H9 (cell line): Measurements from ENCODE around the gene SORBS1. TPM values are rescaled to one million over a fixed set of nuclear protein-coding genes. Genes with fewer than 3 reads are reported as not detected.

Source experiments
- DNase-seq: peaks from one replicate; pipeline ENCODE4 v3.0.0-alpha.2; 2017
- H2AFZ ChIP-seq: one replicate; pipeline ENCODE4 v1.6.1; 2013; ENCODE audit warnings: mild to moderate bottlenecking, low read length, control low read depth, moderate library complexity
- H2AK5ac ChIP-seq: 2 replicates; pipeline ENCODE4 v1.6.1; 2013; ENCODE audit warnings: low read length, control low read depth, mixed read lengths; ENCODE audit not compliant: insufficient read length
- H2BK120ac ChIP-seq: one replicate; pipeline ENCODE4 v1.6.1; 2013; ENCODE audit warnings: low read depth, mild to moderate bottlenecking, low read length, control low read depth, inconsistent platforms; ENCODE audit not compliant: poor library complexity, severe bottlenecking
- H2BK12ac ChIP-seq: 2 replicates; pipeline ENCODE4 v1.6.1; 2013; ENCODE audit warnings: low read length, control low read depth, mixed read lengths, low read depth; ENCODE audit not compliant: insufficient read length
- H2BK15ac ChIP-seq: 2 replicates; pipeline ENCODE4 v1.6.1; 2013; ENCODE audit warnings: low read depth, low read length, control low read depth
- H2BK20ac ChIP-seq: one replicate; pipeline ENCODE4 v1.6.1; 2013; ENCODE audit warnings: low read depth, mild to moderate bottlenecking, low read length, control low read depth, inconsistent platforms; ENCODE audit not compliant: poor library complexity, severe bottlenecking
- H2BK5ac ChIP-seq: 2 replicates; pipeline ENCODE4 v1.6.1; 2013; ENCODE audit warnings: low read length, control low read depth, mixed read lengths; ENCODE audit not compliant: insufficient read length
- H3K14ac ChIP-seq: 2 replicates; pipeline ENCODE4 v1.6.1; 2013; ENCODE audit warnings: low read length, control low read depth; ENCODE audit not compliant: insufficient read depth
- H3K18ac ChIP-seq: 2 replicates; pipeline ENCODE4 v1.6.1; 2013; ENCODE audit warnings: low read depth, mild to moderate bottlenecking, mixed read lengths, low read length, control low read depth; ENCODE audit not compliant: insufficient read length
- H3K23ac ChIP-seq: 2 replicates; pipeline ENCODE4 v1.6.1; 2013; ENCODE audit warnings: low read length, control low read depth, mixed read lengths, low read depth; ENCODE audit not compliant: insufficient read length
- H3K23me2 ChIP-seq: 2 replicates; pipeline ENCODE4 v1.6.1; 2013; ENCODE audit warnings: low read depth, mild to moderate bottlenecking, mixed read lengths, low read length, control low read depth; ENCODE audit not compliant: insufficient read length, poor library complexity, severe bottlenecking
- H3K27ac ChIP-seq: 2 replicates; pipeline ENCODE4 v1.5.1; 2013; ENCODE audit warnings: low read length, control low read depth, mixed read lengths, low read depth; ENCODE audit not compliant: insufficient read length
- H3K27me3 ChIP-seq: 2 replicates; pipeline ENCODE4 v1.6.1; 2013; ENCODE audit warnings: low read length, control low read depth, inconsistent platforms; ENCODE audit not compliant: insufficient read depth
- H3K4ac ChIP-seq: 2 replicates; pipeline ENCODE4 v1.6.1; 2013; ENCODE audit warnings: low read depth, mild to moderate bottlenecking, control low read depth, inconsistent platforms, low read length, moderate library complexity
- H3K4me1 ChIP-seq: 2 replicates; pipeline ENCODE4 v1.6.1; 2013; ENCODE audit warnings: low read length, control low read depth, inconsistent platforms; ENCODE audit not compliant: insufficient read depth
- H3K4me2 ChIP-seq: 2 replicates; pipeline ENCODE4 v1.6.1; 2013; ENCODE audit warnings: low read length, control low read depth, mixed read lengths; ENCODE audit not compliant: insufficient read length, insufficient read depth
- H3K56ac ChIP-seq: 2 replicates; pipeline ENCODE4 v1.6.1; 2013; ENCODE audit warnings: low read depth, mild to moderate bottlenecking, mixed read lengths, low read length, control low read depth; ENCODE audit not compliant: insufficient read length
- H3K79me1 ChIP-seq: 2 replicates; pipeline ENCODE4 v1.6.1; 2013; ENCODE audit warnings: low read depth, mild to moderate bottlenecking, moderate library complexity, low read length, control low read depth, inconsistent platforms; ENCODE audit not compliant: insufficient read depth, poor library complexity, severe bottlenecking
- H3K79me2 ChIP-seq: 2 replicates; pipeline ENCODE4 v1.6.1; 2013; ENCODE audit warnings: low read length, control low read depth, inconsistent platforms; ENCODE audit not compliant: insufficient read depth
- H3K9ac ChIP-seq: 2 replicates; pipeline ENCODE4 v1.6.1; 2013; ENCODE audit warnings: low read length, control low read depth, mixed read lengths; ENCODE audit not compliant: insufficient read length; ENCODE audit errors: extremely low read depth
- H3K9me3 ChIP-seq: one replicate; pipeline ENCODE4 v1.6.1; 2013; ENCODE audit warnings: low read depth, low read length, inconsistent platforms; ENCODE audit not compliant: control insufficient read depth
- H3T11ph ChIP-seq: one replicate; pipeline ENCODE4 v1.6.1; 2013; ENCODE audit warnings: mild to moderate bottlenecking, low read length, control low read depth, inconsistent platforms
- H4K20me1 ChIP-seq: one replicate; pipeline ENCODE4 v1.6.1; 2013; ENCODE audit not compliant: control insufficient read depth, insufficient read length, insufficient read depth
- H4K5ac ChIP-seq: 2 replicates; pipeline ENCODE4 v1.6.1; 2013; ENCODE audit warnings: low read depth, mild to moderate bottlenecking, mixed read lengths, low read length, control low read depth; ENCODE audit not compliant: insufficient read length
- H4K8ac ChIP-seq: replicated peaks from 2 replicates; pipeline ENCODE4 v1.6.1; 2013; ENCODE audit warnings: low read length, control low read depth, mixed read lengths, low read depth; ENCODE audit not compliant: insufficient read length
- H4K91ac ChIP-seq: 2 replicates; pipeline ENCODE4 v1.6.1; 2013; ENCODE audit warnings: low read depth, mild to moderate bottlenecking, moderate library complexity, mixed read lengths, low read length, control low read depth; ENCODE audit not compliant: insufficient read length
- H3K27ac Mint-ChIP-seq, 3 experiments: 2 replicates in 2 of 3; 3 replicates in 1 of 3; pipeline ENCODE4 v1.8.0; 2020 to 2021; ENCODE audit warnings: mixed read lengths in 3 of 3, mild to moderate bottlenecking in 1 of 3, moderate library complexity in 1 of 3
- H3K27me3 Mint-ChIP-seq: 2 replicates; pipeline ENCODE4 v1.8.0; 2021; ENCODE audit warnings: low read depth, mild to moderate bottlenecking, moderate library complexity, mixed read lengths
- H3K36me3 Mint-ChIP-seq, 3 experiments: 2 replicates in 2 of 3; 3 replicates in 1 of 3; pipeline ENCODE4 v1.8.0; 2020 to 2021; ENCODE audit warnings: low read depth in 3 of 3, mixed read lengths in 3 of 3; ENCODE audit not compliant: insufficient read depth in 1 of 3
- H3K4me1 Mint-ChIP-seq, 2 experiments: 2 replicates each; pipeline ENCODE4 v1.8.0; 2020; ENCODE audit warnings: mixed read lengths in 2 of 2
- H3K4me3 Mint-ChIP-seq, 2 experiments: 2 replicates in 1 of 2; 3 replicates in 1 of 2; pipeline ENCODE4 v1.8.0; 2020 to 2021; ENCODE audit warnings: mild to moderate bottlenecking in 2 of 2, mixed read lengths in 2 of 2, moderate library complexity in 1 of 2
- H3K9me3 Mint-ChIP-seq, 2 experiments: 2 replicates in 1 of 2; 3 replicates in 1 of 2; pipeline ENCODE4 v1.8.0; 2020; ENCODE audit warnings: mild to moderate bottlenecking in 2 of 2, mixed read lengths in 2 of 2, moderate library complexity in 1 of 2
- WGBS: extraction: QIAGEN DNeasy Blood & Tissue Kit; methylation state at CpG from one replicate; pipeline ENCODE4 v1.1.7; 2013; ENCODE audit warnings: missing lambda C conversion rate, low lambda C conversion rate, mixed read lengths; ENCODE audit not compliant: insufficient read length; ENCODE audit errors: extremely low coverage; 5-methylcytosine and 5-hydroxymethylcytosine counted together
- total RNA-seq: library from RNA; stranded (reverse); gene quantifications from 2 replicates; pipeline ENCODE4 v1.2.1, GENCODE V29; 2021
- TF ChIP-seq, protein P1 (sequence below): fragments of 200-600 bp; sonication (generic); conservative IDR thresholded peaks from 3 replicates; pipeline ENCODE4 v1.8.0; 2021; ENCODE audit warnings: antibody characterized with exemption, mild to moderate bottlenecking

Gene SORBS1
- total RNA-seq, 1 experiment from 2014 or later: 24.3 TPM

DNA sequence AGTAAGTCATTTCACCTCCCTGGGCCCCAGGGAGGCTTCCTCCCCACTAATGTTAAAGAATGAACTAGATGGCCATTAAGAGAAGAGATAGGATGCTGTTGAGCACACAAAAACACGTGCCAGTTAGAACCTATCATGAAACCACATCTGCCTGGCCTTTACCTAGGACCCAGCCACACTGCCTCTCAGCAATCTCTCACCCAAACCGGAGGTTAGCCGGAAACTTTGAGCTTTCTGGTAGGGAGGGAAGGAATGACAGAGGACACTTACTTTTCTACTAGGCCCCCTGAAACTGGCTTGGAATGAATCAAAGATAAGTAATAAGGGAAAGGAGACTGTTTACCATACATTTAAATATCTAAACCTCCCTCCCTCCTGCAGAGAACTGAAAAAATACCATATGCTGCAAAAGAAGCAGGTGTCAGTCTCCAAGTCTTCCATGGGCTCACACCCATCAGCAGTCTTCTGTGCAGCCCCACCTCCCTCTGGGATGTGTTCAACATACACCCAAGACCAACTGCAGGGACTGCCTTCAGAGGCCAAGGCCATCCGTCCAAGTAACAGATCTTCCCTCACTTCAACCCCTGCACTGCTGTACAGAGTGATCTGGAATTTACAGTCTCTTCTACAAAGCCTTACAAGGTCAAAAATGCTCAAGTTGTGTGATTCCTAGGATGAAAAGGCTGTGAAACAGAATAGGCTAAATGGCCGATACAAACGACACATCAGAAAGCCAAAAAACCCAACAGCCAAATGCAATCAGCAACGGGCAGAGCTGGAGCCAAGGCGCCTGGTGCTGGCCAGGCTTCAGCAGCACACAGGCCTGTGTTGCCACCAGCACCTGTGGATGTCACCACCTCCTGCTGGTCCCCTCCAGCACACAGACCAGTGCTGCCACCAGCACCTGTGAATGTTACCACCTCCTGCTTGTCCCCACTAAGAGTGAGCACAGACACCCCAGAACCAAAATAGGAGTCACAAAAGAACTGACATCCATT is 42.4 kb downstream of the SORBS1 start:
- no peak overlapping the region for H4K5ac ChIP-seq
- H4K8ac ChIP-seq: no peak overlapping the region
- H2BK12ac ChIP-seq: no peak overlapping the region
- H3K27ac Mint-ChIP-seq: peak overlapping the region in 2 of 3 experiments; percentile 66 to 79; a peak in 4 of 7 replicates
- H3K9me3 ChIP-seq: no peaks in the 10 kb centered on the region
- no peak overlapping the region for H2BK120ac ChIP-seq
- TF ChIP-seq, protein P1, sequence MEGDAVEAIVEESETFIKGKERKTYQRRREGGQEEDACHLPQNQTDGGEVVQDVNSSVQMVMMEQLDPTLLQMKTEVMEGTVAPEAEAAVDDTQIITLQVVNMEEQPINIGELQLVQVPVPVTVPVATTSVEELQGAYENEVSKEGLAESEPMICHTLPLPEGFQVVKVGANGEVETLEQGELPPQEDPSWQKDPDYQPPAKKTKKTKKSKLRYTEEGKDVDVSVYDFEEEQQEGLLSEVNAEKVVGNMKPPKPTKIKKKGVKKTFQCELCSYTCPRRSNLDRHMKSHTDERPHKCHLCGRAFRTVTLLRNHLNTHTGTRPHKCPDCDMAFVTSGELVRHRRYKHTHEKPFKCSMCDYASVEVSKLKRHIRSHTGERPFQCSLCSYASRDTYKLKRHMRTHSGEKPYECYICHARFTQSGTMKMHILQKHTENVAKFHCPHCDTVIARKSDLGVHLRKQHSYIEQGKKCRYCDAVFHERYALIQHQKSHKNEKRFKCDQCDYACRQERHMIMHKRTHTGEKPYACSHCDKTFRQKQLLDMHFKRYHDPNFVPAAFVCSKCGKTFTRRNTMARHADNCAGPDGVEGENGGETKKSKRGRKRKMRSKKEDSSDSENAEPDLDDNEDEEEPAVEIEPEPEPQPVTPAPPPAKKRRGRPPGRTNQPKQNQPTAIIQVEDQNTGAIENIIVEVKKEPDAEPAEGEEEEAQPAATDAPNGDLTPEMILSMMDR: no peak
- WGBS: no CpG with 5 or more reads among the region's 8 CpGs
- no peaks in the 10 kb centered on the region for H3K23me2 ChIP-seq
- no peak overlapping the region; a peak in 1 of 5 replicates for H3K4me3 Mint-ChIP-seq
- no peak overlapping the region for H3K56ac ChIP-seq
- H3T11ph ChIP-seq: no peak overlapping the region
- DNase-seq: no peak
- H3K27me3 ChIP-seq: no peaks in the 10 kb centered on the region
- H2AK5ac ChIP-seq: no peak overlapping the region
- no peak overlapping the region for H3K14ac ChIP-seq
- no peaks in the 10 kb centered on the region for H3K27me3 Mint-ChIP-seq
- H3K36me3 Mint-ChIP-seq: no peaks in the 10 kb centered on the region
- no peak overlapping the region for H3K4me2 ChIP-seq
- H4K20me1 ChIP-seq: no peaks in the 10 kb centered on the region
- no peak overlapping the region for H4K91ac ChIP-seq
- H2BK15ac ChIP-seq: no peak overlapping the region
- peaks cover 29 to 30% of the 10 kb centered on the region in 2 experiments for H3K4me1 Mint-ChIP-seq
- H3K9ac ChIP-seq: no peak overlapping the region
- no peak overlapping the region for H2AFZ ChIP-seq
- H3K4ac ChIP-seq: no peak overlapping the region
- H3K23ac ChIP-seq: no peak overlapping the region
- no peak overlapping the region for H2BK20ac ChIP-seq
- peaks cover 3% of the 10 kb centered on the region for H3K79me1 ChIP-seq
- peaks cover 11% of the 10 kb centered on the region for H3K4me1 ChIP-seq
- no peak overlapping the region for H3K18ac ChIP-seq
- H3K9me3 Mint-ChIP-seq: no peaks in the 10 kb centered on the region
- peak overlapping the region; percentile 29 for H3K27ac ChIP-seq
- no peak overlapping the region for H2BK5ac ChIP-seq
- H3K79me2 ChIP-seq: no peaks in the 10 kb centered on the region; the same call in 1 of the 2 replicates
